Measurements from ENCODE around the gene TRIM32.

The TRIM32 gene

DNA sequence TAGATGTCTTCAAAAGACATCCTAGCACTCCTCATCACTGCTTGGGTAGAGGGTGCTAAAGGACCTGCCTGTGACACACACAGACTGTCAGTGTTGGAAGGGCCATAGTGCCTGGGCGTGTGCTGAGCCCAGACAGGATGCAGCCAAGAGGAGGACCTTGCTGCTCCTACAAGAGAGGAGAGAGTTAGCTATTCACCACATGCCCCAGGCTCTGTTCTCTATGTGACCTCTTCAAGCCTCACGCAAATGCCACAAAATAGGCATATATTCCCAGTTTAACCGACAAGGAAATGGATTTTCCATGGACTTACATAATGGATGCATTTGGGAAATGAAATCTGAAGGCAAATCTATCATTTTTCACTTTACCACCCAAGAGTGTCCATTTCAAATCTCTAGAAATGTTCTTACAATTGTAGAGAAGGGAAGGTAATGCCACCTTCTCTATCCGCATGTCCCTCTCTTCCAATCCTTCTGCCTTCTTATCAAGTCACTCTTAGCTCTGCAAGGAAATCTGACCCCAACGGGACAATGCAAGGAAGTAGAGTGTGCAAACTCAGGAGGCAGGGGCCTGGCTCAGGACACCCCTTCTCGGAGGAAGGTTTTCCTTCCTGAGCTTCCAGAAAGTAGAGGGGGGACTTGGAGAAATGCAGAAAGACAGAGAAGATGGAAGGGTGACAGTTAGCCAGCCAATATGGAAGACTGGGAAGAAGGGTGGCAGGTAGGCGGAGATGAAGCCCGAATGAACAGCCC, 49.5 kb downstream of the TRIM32 start:
- Histone ChIP-seq H3K4me1 (ENCODE audit: low read depth, poor library complexity, severe bottlenecking) (no peaks in the 10 kb centered on the region), H2AFZ (ENCODE audit: low read depth) (no peak overlapping the region), H3K4me3 (IDR thresholded peaks at IDR 0.05; ENCODE audit: insufficient read depth, low read depth, low read length) (no peak overlapping the region), H3K9ac (no peak overlapping the region), H3K36me3 (ENCODE audit: insufficient read depth) (no peaks in the 10 kb centered on the region), H3K27me3 (ENCODE audit: insufficient read depth, low read depth) (no peaks in the 10 kb centered on the region), H3K27ac (no peak overlapping the region), H4K20me1 (ENCODE audit: insufficient read depth) (no peaks in the 10 kb centered on the region), H3K79me2 (ENCODE audit: insufficient read depth, low read depth) (no peaks in the 10 kb centered on the region), H3K4me2 (no peak overlapping the region)
- TF ChIP-seq, protein P1, sequence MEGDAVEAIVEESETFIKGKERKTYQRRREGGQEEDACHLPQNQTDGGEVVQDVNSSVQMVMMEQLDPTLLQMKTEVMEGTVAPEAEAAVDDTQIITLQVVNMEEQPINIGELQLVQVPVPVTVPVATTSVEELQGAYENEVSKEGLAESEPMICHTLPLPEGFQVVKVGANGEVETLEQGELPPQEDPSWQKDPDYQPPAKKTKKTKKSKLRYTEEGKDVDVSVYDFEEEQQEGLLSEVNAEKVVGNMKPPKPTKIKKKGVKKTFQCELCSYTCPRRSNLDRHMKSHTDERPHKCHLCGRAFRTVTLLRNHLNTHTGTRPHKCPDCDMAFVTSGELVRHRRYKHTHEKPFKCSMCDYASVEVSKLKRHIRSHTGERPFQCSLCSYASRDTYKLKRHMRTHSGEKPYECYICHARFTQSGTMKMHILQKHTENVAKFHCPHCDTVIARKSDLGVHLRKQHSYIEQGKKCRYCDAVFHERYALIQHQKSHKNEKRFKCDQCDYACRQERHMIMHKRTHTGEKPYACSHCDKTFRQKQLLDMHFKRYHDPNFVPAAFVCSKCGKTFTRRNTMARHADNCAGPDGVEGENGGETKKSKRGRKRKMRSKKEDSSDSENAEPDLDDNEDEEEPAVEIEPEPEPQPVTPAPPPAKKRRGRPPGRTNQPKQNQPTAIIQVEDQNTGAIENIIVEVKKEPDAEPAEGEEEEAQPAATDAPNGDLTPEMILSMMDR (conservative IDR thresholded peaks at IDR 0.05; ENCODE audit: low read depth, low read length) = no peak

DNA sequence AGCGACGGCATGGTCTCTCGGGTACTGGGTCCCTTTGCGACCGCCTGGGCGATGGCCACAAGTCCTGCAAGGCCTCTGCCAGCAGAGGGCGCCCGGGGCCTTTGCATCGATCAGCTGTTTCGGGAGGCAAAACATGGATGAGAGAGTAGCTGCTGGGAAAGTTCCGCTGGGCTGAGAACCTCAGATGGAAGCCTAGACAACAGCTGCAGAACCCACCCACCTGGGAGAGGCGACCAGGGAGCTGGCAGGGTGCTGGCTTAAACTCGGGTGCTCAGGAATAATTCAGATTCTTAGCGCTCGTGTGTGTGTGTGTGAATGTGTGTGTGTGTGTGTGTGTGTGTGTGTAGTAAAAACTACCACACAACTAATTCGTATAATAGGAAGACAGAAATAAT, 50.0 kb downstream of the TRIM32 start:
- H3K4me1 ChIP-seq (ENCODE audit: low read depth, poor library complexity, severe bottlenecking) = no peaks in the 10 kb centered on the region
- H3K27me3 ChIP-seq (ENCODE audit: insufficient read depth, low read depth) = no peaks in the 10 kb centered on the region
- H3K9ac ChIP-seq = no peak overlapping the region
- no peak overlapping the region for H3K27ac ChIP-seq
- H3K4me3 ChIP-seq (IDR thresholded peaks at IDR 0.05; ENCODE audit: insufficient read depth, low read depth, low read length) = no peak overlapping the region
- no peaks in the 10 kb centered on the region for H3K36me3 ChIP-seq (ENCODE audit: insufficient read depth)
- TF ChIP-seq, protein P1 (conservative IDR thresholded peaks at IDR 0.05; ENCODE audit: low read depth, low read length) = peak; percentile 64
- no peaks in the 10 kb centered on the region for H3K79me2 ChIP-seq (ENCODE audit: insufficient read depth, low read depth)
- no peak overlapping the region for H2AFZ ChIP-seq (ENCODE audit: low read depth)
- no peak overlapping the region for H3K4me2 ChIP-seq
- H4K20me1 ChIP-seq (ENCODE audit: insufficient read depth) = no peaks in the 10 kb centered on the region

DNA sequence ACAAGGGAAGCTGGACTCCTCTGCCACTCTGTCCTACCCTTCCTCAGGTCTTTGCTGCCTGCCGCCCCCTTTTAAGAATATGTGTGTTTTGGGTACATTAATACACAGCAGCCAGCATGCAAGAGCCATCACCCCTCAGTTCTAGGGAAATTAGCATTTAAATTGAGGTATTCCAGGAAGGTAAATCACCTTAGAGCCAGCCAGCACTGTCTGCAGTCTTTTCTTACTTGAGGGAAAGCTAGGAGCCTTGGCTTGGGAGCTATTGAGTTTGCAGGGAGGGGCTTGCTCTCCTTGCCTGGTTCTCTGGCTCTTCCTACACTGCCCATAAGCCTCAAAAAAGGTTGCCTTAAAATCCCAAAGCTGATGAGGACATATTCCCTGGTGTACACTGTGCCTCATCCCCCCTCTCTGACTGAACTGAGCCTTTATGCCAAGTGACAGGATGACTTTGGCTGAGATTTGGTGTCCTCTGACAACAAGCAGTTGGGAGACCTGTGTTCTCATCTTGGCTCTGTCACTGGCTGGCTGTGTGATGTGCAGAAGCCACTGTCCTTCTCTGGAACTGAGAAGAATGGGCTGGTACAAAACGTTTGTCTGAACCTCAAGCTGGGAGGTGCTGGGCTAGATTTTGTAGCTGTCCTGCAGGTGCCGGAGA, 54.1 kb downstream of the TRIM32 start:
- no peak overlapping the region for H3K27ac ChIP-seq
- no peaks in the 10 kb centered on the region for H3K36me3 ChIP-seq (ENCODE audit: insufficient read depth)
- TF ChIP-seq, protein P1 (conservative IDR thresholded peaks at IDR 0.05; ENCODE audit: low read depth, low read length) = no peak
- H3K27me3 ChIP-seq (ENCODE audit: insufficient read depth, low read depth) = no peaks in the 10 kb centered on the region
- H3K4me2 ChIP-seq = no peak overlapping the region
- H3K9ac ChIP-seq = no peak overlapping the region
- H4K20me1 ChIP-seq (ENCODE audit: insufficient read depth) = no peaks in the 10 kb centered on the region
- no peak overlapping the region for H3K4me3 ChIP-seq (IDR thresholded peaks at IDR 0.05; ENCODE audit: insufficient read depth, low read depth, low read length)
- no peak overlapping the region for H2AFZ ChIP-seq (ENCODE audit: low read depth)
- no peaks in the 10 kb centered on the region for H3K79me2 ChIP-seq (ENCODE audit: insufficient read depth, low read depth)
- no peaks in the 10 kb centered on the region for H3K4me1 ChIP-seq (ENCODE audit: low read depth, poor library complexity, severe bottlenecking)

DNA sequence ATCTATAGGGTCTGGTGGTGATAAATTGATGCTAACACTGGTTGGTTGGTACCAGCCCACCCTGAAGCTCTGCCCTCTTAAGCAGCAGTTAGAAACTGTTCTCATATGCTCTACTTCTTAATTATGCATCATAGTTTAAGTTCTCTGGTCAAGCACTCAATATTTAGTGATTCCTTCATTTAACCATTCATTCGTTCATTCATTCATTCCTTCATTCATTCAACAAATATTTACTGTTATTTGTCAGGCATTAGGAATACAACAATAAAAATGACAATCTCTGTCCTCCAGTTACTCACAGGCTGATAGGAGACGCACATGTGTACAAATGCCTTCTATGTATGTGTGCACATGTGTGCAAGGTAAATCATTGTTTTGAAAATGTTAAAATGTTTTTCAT, 54.6 kb downstream of the TRIM32 start:
- Histone ChIP-seq H3K4me1 (ENCODE audit: low read depth, poor library complexity, severe bottlenecking) (no peaks in the 10 kb centered on the region), H2AFZ (ENCODE audit: low read depth) (no peak overlapping the region), H4K20me1 (ENCODE audit: insufficient read depth) (no peaks in the 10 kb centered on the region), H3K27ac (no peak overlapping the region), H3K9ac (no peak overlapping the region), H3K27me3 (ENCODE audit: insufficient read depth, low read depth) (no peaks in the 10 kb centered on the region), H3K4me3 (IDR thresholded peaks at IDR 0.05; ENCODE audit: insufficient read depth, low read depth, low read length) (no peak overlapping the region), H3K4me2 (no peak overlapping the region), H3K36me3 (ENCODE audit: insufficient read depth) (no peaks in the 10 kb centered on the region), H3K79me2 (ENCODE audit: insufficient read depth, low read depth) (no peaks in the 10 kb centered on the region)
- TF ChIP-seq, protein P1 (conservative IDR thresholded peaks at IDR 0.05; ENCODE audit: low read depth, low read length) = no peak

Data from KMS-11 (cell line).